ENCODE data around the gene MAP3K15.

DNA sequence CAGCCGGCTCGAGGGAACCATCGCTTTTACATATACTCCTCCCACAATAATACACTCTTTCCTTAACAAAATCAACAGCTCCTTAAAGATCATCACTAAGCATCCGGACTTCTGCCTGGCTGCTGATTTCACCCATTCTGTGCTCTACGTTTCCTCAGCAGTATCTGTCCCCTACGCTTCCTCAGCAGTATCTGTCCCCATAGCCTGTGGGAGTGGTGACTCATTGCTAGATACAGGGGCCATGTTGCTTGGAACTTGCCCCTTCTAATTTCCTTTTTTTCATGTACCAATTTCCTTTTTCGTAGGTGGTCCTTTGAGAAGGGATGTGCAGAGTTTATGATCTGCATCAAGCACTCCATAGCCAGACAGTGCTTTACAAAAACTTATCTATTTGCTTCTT lies 18.6 kb downstream of the MAP3K15 start:
- TF ChIP-seq, protein P1, sequence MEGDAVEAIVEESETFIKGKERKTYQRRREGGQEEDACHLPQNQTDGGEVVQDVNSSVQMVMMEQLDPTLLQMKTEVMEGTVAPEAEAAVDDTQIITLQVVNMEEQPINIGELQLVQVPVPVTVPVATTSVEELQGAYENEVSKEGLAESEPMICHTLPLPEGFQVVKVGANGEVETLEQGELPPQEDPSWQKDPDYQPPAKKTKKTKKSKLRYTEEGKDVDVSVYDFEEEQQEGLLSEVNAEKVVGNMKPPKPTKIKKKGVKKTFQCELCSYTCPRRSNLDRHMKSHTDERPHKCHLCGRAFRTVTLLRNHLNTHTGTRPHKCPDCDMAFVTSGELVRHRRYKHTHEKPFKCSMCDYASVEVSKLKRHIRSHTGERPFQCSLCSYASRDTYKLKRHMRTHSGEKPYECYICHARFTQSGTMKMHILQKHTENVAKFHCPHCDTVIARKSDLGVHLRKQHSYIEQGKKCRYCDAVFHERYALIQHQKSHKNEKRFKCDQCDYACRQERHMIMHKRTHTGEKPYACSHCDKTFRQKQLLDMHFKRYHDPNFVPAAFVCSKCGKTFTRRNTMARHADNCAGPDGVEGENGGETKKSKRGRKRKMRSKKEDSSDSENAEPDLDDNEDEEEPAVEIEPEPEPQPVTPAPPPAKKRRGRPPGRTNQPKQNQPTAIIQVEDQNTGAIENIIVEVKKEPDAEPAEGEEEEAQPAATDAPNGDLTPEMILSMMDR (conservative IDR thresholded peaks at IDR 0.05; ENCODE audit: low read depth, low read length): no peak
- TF ChIP-seq EZH2 (IDR thresholded peaks at IDR 0.05; ENCODE audit: borderline replicate concordance, low read depth, low read length, poor library complexity, severe bottlenecking): no peak
